ENCODE measurements around the gene RBM25.
A peak's percentile ranks its signal among the peaks of the same experiment; 100 is the strongest.
"Not testable (repeated sequence)": the region's sequence is repeated elsewhere in the genome, so short reads cannot be mapped to it uniquely, and the experiment has no call there.

Gene RBM25

DNA sequence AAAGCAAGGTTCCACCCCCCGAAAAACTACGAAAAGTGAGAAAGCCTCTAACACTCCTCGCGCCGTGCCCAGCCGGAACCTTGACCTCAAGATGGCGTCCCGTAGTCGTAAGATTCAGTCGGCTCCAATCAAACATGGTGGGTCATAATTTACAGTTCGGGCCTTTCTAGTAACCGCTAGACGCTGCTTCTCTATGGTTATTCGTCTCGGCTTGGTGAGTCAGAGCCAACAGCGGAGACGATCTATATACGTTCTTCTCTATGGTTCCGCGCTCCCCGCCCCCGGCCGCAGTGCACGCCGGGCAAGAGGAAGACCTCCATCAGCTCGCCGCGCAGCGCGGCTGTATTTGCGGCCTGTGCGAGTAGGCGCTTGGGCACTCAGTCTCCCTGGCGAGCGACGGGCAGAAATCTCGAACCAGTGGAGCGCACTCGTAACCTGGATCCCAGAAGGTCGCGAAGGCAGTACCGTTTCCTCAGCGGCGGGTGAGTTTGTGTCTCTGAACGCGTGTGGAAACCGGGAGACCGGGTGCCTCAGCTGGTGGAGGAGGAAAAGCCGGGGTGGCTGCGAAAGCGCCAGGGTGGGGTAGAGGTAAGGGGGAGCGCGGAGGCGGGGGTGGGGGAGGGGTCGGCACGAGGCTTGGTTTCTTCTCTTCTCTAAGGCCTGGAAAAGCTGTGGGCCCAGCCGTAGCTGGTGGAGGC is at the start of gene RBM25:
Gene RBM25, plus strand, starts transcription at position 311 of the 698 bp plus-strand sequence. CDS start 13,108 bp downstream, outside the sequence.
- ChIA-PET POLR2A (interaction anchor here (0.5 to 2.3 kb wide), 10 partner anchors 9 to 610 kb away, joined by 3 to 9 read pairs (median 4); partner anchors contain the start of genes DPF3, PSEN1 and ZFYVE1), CTCF (interaction anchor here (0.8 to 1.4 kb wide), 7 partner anchors 10 to 174 kb away, joined by 3 to 5 read pairs (median 4); no protein-coding TSS in a partner anchor)
- TF ChIP-seq, protein P1, sequence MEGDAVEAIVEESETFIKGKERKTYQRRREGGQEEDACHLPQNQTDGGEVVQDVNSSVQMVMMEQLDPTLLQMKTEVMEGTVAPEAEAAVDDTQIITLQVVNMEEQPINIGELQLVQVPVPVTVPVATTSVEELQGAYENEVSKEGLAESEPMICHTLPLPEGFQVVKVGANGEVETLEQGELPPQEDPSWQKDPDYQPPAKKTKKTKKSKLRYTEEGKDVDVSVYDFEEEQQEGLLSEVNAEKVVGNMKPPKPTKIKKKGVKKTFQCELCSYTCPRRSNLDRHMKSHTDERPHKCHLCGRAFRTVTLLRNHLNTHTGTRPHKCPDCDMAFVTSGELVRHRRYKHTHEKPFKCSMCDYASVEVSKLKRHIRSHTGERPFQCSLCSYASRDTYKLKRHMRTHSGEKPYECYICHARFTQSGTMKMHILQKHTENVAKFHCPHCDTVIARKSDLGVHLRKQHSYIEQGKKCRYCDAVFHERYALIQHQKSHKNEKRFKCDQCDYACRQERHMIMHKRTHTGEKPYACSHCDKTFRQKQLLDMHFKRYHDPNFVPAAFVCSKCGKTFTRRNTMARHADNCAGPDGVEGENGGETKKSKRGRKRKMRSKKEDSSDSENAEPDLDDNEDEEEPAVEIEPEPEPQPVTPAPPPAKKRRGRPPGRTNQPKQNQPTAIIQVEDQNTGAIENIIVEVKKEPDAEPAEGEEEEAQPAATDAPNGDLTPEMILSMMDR (IDR thresholded peaks at IDR 0.05; ENCODE audit: control extremely low read depth, extremely low read depth, low read depth, missing control alignments) = peak; percentile 30
- DNase-seq (ENCODE audit: extremely low spot score) = peak; percentile 96

DNA sequence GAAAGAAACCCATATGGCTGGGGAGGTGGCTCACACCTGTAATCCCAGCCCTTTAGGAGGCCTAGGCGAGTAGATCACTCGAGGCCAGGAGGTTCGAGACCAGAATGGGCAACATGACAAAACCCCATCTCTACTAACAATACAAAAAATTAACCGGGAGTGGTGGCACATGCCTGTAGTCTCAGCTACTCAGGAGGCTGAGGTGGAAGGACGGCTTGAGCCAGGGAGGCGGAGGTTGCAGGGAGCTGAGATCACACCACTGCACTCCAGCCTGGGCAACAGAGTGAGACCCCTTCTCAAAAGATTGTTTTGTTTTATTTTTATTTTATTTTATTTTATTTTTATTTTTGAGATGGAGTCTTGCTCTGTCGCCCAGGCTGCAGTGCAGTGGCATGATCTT is 47.1 kb upstream of the RBM25 start:
- POLR2A ChIA-PET; DNase-seq (ENCODE audit: extremely low spot score); CTCF ChIA-PET: not testable (repeated sequence)

DNA sequence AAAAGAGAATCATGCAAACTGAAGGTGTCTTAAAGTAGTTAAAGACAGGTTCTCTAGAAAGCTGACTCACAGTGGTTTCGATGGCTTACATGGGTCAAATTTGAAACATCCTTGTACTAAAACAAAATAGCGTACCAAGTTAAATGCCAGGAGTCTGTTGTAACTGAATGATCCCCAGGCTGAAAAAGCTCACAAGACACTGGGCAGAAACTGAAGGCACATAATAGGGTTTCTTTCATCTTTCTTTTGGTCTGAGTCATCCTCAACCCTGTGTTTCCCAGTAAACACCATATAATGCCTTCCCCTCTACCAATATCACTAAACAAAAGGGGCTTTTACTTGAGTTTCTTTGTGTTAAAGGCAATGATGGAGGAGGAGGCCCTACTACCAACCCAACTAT is 44.2 kb upstream of the RBM25 start:
- POLR2A ChIA-PET = no interaction called here
- DNase-seq (ENCODE audit: extremely low spot score) = peak; percentile 71

DNA sequence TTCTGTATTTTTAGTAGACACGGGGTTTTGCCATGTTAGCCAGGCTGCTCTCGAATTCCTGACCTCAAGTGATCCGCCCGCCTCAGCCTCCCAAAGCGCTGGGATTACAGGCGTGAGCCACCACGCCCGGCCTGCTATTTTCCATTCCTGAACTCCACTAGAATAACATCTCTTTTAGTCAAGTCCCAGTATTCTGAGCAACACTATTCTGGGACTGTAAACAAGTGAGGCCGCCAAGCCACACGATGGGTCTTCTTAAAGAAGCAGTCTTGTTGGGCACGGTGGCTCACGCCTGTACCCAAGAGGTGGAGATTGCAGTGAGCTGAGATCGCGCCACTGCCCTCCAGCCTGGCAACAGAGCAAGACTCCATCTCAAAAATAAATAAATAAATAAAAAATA is 42.8 kb upstream of the RBM25 start:
- DNase-seq (ENCODE audit: extremely low spot score); POLR2A ChIA-PET: not testable (repeated sequence)
- CTCF ChIA-PET = interaction anchor here (2.9 kb wide), 1 partner anchor 8 kb away, joined by 8 read pairs; no protein-coding TSS in a partner anchor

More for the DNA sequence above, 44.2 kb upstream of the RBM25 start:
- CTCF ChIA-PET = interaction anchor here (0.9 to 2.9 kb wide), 4 partner anchors 10 to 13 kb away, joined by 3 to 8 read pairs (median 3); partner anchors contain the start of gene ZFYVE1
- TF ChIP-seq, protein P1 (IDR thresholded peaks at IDR 0.05; ENCODE audit: control extremely low read depth, extremely low read depth, low read depth, missing control alignments) = no peak

DNA sequence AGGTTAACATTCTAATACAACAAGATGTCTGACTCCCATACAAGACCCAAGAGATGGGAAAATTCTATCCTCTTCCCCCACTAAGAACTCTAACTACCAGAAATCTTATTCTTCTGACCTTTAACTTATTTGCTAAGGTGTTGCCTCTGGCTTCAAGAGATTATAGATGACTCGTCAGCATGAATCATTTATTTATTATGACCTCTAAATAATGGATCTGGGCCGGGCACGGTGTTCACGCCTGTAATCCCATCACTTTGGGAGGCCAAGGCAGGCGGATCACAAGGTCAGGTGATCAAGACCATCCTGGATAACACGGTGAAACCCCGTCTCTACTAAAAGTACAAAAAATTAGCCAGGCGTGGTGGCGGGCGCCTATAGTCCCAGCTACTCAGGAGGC is 42.3 kb upstream of the RBM25 start:
- CTCF ChIA-PET; DNase-seq (ENCODE audit: extremely low spot score); POLR2A ChIA-PET: not testable (repeated sequence)

DNA sequence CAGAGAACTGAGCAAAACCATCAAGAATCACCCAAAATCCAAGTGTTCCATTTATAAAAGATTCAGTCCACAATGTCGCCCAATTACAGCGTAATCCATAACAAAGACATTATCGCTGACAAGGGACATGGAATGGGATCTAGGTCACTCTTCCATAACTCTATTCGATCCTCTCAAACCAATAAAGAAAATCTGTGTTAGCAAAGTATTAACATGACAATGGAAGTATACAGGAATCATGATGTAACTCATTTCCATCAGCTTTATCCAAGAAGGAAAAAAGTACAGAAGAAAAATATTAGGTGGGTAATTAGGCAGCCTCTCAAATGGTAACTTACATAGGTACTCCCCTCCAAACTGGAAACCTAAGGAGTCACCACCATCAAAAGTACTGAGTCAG is 36.3 kb upstream of the RBM25 start:
- DNase-seq (ENCODE audit: extremely low spot score) = no peak
- TF ChIP-seq, protein P1 (IDR thresholded peaks at IDR 0.05; ENCODE audit: control extremely low read depth, extremely low read depth, low read depth, missing control alignments) = no peak
- POLR2A ChIA-PET = no interaction called here
- CTCF ChIA-PET = no interaction called here

DNA sequence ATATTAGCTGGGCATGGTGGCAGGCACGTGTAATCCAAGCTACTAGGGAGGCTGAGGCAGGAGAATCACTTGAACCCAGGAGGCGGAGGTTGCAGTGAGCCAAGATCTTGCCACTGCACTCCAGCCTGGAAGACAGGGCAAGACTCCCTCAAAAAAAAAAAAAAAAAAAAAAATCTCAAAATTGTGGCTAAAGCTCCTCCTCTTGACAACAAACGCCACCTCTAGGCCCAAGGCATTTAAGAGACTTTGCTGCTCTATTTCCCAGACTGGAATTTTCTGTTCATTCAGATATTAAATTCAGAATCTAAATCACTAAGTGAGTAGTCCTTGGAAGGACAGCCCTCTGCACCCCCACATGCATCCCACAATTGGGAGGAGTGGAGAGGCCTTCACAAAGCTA is 32.8 kb upstream of the RBM25 start:
- TF ChIP-seq, protein P1 (IDR thresholded peaks at IDR 0.05; ENCODE audit: control extremely low read depth, extremely low read depth, low read depth, missing control alignments) = no peak
- DNase-seq (ENCODE audit: extremely low spot score) = no peak
- POLR2A ChIA-PET = interaction anchor here (0.7 kb wide), 1 partner anchor 79 kb away, joined by 4 read pairs; no protein-coding TSS in a partner anchor
- CTCF ChIA-PET = interaction anchor here (1.0 kb wide), 1 partner anchor 11 kb away, joined by 3 read pairs; no protein-coding TSS in a partner anchor

DNA sequence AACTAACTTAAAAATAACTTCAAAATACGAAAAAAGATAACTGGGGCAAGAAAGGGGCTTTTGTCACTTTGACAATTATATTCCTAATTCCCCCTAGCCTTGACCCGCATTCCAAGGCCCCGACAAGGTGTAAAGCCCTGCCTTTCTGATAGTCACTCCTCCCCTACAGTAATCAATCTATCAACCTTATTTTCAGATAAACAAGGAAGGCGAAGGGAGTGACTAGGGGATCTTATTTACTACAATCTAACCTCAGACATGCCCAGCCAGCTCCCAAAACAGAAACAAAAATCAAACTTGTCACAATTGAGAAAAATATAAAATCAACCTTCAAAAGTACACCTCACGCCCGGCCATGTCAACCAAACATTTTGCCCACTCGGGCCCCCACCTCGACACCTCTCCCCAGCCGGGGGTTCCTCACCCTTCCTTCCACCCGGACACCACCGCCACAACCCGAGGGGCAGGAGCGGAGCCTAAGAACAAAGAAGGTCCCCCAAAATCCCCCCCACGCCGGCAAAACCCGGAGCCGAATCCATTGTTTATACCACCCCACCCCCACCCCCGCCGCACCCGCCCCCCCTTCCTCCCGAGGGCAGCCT is 32.0 kb upstream of the RBM25 start:
- TF ChIP-seq, protein P1 (IDR thresholded peaks at IDR 0.05; ENCODE audit: control extremely low read depth, extremely low read depth, low read depth, missing control alignments) = no peak
- POLR2A ChIA-PET = interaction anchor here (0.7 kb wide), 2 partner anchors 32 to 735 kb away, joined by 5 to 7 read pairs; partner anchors contain the start of gene RBM25
- CTCF ChIA-PET = interaction anchor here (1.1 to 1.8 kb wide), 4 partner anchors 9 to 78 kb away, joined by 3 to 6 read pairs (median 4); no protein-coding TSS in a partner anchor
- DNase-seq (ENCODE audit: extremely low spot score) = no peak

All from GM10248 (cell line).